SU-DHL-6 (cell line): ENCODE measurements around the gene DDX52.

Source experiments
- H2AFZ ChIP-seq: fragments of 200-600 bp; sonication (generic); 2 replicates; pipeline ENCODE4 v1.6.1; 2014; ENCODE audit warnings: low read depth, mild to moderate bottlenecking, moderate library complexity, mixed read lengths, antibody characterized with exemption, low read length; ENCODE audit not compliant: severe bottlenecking
- H3F3A ChIP-seq: fragments of 200-600 bp; shearing (Covaris generic); 2 replicates; pipeline ENCODE4 v1.6.0; 2016; ENCODE audit warnings: antibody characterized with exemption, mild to moderate bottlenecking; ENCODE audit not compliant: insufficient read depth
- H3K27ac ChIP-seq: fragments of 200-600 bp; sonication (generic); 2 replicates; pipeline ENCODE4 v1.5.1; 2016; ENCODE audit warnings: low read depth, mild to moderate bottlenecking, low read length, moderate library complexity, mixed read lengths
- H3K27me3 ChIP-seq: fragments of 200-600 bp; sonication (generic), shearing (Covaris generic); 2 replicates; pipeline ENCODE4 v1.6.0; 2014; ENCODE audit warnings: mild to moderate bottlenecking, low read length
- H3K36me3 ChIP-seq: fragments of 200-600 bp; sonication (generic); 2 replicates; pipeline ENCODE4 v1.6.1; 2014; ENCODE audit warnings: mild to moderate bottlenecking, low read length, mixed read lengths
- H3K4me2 ChIP-seq: fragments of 300-600, 200-600 bp; shearing (Covaris generic), sonication (generic); 2 replicates; pipeline ENCODE4 v1.6.0; 2014; ENCODE audit warnings: low read length, low read depth, mild to moderate bottlenecking; ENCODE audit not compliant: poor library complexity, severe bottlenecking
- H3K4me3 ChIP-seq: fragments of 200-600 bp; sonication (generic); 2 replicates; pipeline ENCODE4 v1.5.1; 2014; ENCODE audit warnings: antibody characterized with exemption, low read length, mild to moderate bottlenecking, mixed read lengths; ENCODE audit not compliant: insufficient read depth, poor library complexity, severe bottlenecking
- H3K79me2 ChIP-seq: fragments of 200-600 bp; sonication (generic); 2 replicates; pipeline ENCODE4 v1.6.1; 2014; ENCODE audit warnings: mild to moderate bottlenecking, low read length, moderate library complexity; ENCODE audit not compliant: insufficient read depth
- H3K9ac ChIP-seq: fragments of 200-600 bp; sonication (generic); 2 replicates; pipeline ENCODE4 v1.7.0; 2014; ENCODE audit warnings: mild to moderate bottlenecking, low read length
- H3K9me2 ChIP-seq: fragments of 200-600 bp; sonication (generic); replicated peaks from 2 replicates; pipeline ENCODE4 v1.6.1; 2014; ENCODE audit warnings: low read length; ENCODE audit not compliant: insufficient read depth
- H3K9me3 ChIP-seq: fragments of 200-600 bp; sonication (generic); 2 replicates; pipeline ENCODE4 v1.6.1; 2014; ENCODE audit warnings: low read length, mixed read lengths; ENCODE audit not compliant: insufficient read depth
- H4K20me1 ChIP-seq: fragments of 200-600 bp; sonication (generic); 2 replicates; pipeline ENCODE4 v1.6.1; 2014; ENCODE audit warnings: low read depth, mild to moderate bottlenecking, antibody characterized with exemption, low read length, moderate library complexity, mixed read lengths
- EZH2phosphoT487 ChIP-seq: fragments of 200-600 bp; sonication (generic), shearing (Covaris generic); conservative IDR thresholded peaks from 2 replicates; pipeline ENCODE4 v1.6.1; 2018; ENCODE audit warnings: mild to moderate bottlenecking, antibody characterized with exemption, low read length, moderate library complexity, mixed read lengths
- TF ChIP-seq, protein P1 (sequence below): fragments of 200-600 bp; sonication (generic); IDR thresholded peaks from one replicate; pipeline ENCODE4 v1.5.1; 2017; ENCODE audit warnings: antibody characterized with exemption, mild to moderate bottlenecking, low read length, moderate library complexity; ENCODE audit not compliant: insufficient read depth, poor library complexity, severe bottlenecking

Gene DDX52

GRCh38 chr17:37605813-37606505 is 37.3 kb downstream of the DDX52 start:
- Histone ChIP-seq H4K20me1 (no peaks in the 10 kb centered on the region), H3K4me3 (peak overlapping the region; percentile 35), H3K79me2 (peaks cover 74% of the 10 kb centered on the region), H3K36me3 (peaks cover 11% of the 10 kb centered on the region; the same call in 1 of the 2 replicates), H3K27me3 (no peaks in the 10 kb centered on the region), H3K9me2 (no peaks in the 10 kb centered on the region), H3K9ac (peak overlapping the region; percentile 98), H3K9me3 (no peaks in the 10 kb centered on the region), H3K27ac (peak overlapping the region; percentile 96), H2AFZ (no peak overlapping the region), H3F3A (peaks cover 33% of the 10 kb centered on the region), H3K4me2 (peak overlapping the region; percentile 94)
- TF ChIP-seq EZH2phosphoT487: no peak
- TF ChIP-seq, protein P1, sequence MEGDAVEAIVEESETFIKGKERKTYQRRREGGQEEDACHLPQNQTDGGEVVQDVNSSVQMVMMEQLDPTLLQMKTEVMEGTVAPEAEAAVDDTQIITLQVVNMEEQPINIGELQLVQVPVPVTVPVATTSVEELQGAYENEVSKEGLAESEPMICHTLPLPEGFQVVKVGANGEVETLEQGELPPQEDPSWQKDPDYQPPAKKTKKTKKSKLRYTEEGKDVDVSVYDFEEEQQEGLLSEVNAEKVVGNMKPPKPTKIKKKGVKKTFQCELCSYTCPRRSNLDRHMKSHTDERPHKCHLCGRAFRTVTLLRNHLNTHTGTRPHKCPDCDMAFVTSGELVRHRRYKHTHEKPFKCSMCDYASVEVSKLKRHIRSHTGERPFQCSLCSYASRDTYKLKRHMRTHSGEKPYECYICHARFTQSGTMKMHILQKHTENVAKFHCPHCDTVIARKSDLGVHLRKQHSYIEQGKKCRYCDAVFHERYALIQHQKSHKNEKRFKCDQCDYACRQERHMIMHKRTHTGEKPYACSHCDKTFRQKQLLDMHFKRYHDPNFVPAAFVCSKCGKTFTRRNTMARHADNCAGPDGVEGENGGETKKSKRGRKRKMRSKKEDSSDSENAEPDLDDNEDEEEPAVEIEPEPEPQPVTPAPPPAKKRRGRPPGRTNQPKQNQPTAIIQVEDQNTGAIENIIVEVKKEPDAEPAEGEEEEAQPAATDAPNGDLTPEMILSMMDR: no peak

- H3K4me2 ChIP-seq: peak overlapping the region; percentile 94
- H3K9ac ChIP-seq: no peak overlapping the region
- H3K9me3 ChIP-seq: no peaks in the 10 kb centered on the region
- TF ChIP-seq, protein P1: no peak
- TF ChIP-seq EZH2phosphoT487: no peak
- no peak overlapping the region for H3K4me3 ChIP-seq
- H3K27me3 ChIP-seq: no peaks in the 10 kb centered on the region
- H3K27ac ChIP-seq: peak overlapping the region; percentile 96; the same call in 1 of the 2 replicates
- no peak overlapping the region for H2AFZ ChIP-seq
- H3F3A ChIP-seq: peaks cover 27% of the 10 kb centered on the region
- peaks cover 17% of the 10 kb centered on the region; the same call in 1 of the 2 replicates for H3K36me3 ChIP-seq
- no peaks in the 10 kb centered on the region for H3K9me2 ChIP-seq
- peaks cover 81% of the 10 kb centered on the region for H3K79me2 ChIP-seq
- H4K20me1 ChIP-seq: peaks cover 3% of the 10 kb centered on the region; the same call in 1 of the 2 replicates
Measured at GRCh38 chr17:37605081-37605480, 38.2 kb downstream of the DDX52 start.

DNA sequence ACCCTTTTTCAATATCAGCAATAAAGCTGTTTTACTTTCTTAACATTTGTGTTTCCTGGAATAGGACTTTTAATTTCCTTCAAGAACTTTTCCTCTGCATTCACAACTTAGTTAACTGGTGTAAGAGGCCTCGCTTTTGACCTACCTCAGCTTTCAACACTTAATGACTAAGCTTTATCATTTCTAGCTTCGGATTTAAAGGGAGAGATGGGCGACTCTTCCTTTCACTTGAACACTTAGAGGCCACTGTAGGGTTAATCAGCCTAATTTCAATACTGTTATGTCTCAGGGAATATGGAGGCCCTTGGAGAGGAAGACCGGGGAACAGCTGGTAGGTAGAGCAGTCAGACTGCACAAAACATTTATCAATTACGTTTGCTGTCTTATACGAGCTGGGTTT is 38.7 kb downstream of the DDX52 start:
- Histone ChIP-seq H3K27ac (no peak overlapping the region), H3K9ac (no peak overlapping the region), H3K9me3 (no peaks in the 10 kb centered on the region), H3K79me2 (peaks cover 84% of the 10 kb centered on the region), H3F3A (peaks cover 27% of the 10 kb centered on the region), H2AFZ (no peak overlapping the region), H4K20me1 (peaks cover 3% of the 10 kb centered on the region; the same call in 1 of the 2 replicates), H3K9me2 (no peaks in the 10 kb centered on the region), H3K27me3 (no peaks in the 10 kb centered on the region), H3K36me3 (peaks cover 17% of the 10 kb centered on the region; the same call in 1 of the 2 replicates), H3K4me2 (no peak overlapping the region), H3K4me3 (no peak overlapping the region)
- TF ChIP-seq, protein P1: no peak
- TF ChIP-seq EZH2phosphoT487: no peak
